CD4-positive, alpha-beta T cell (primary cell): Measurements from ENCODE around the gene CYP27A1. TPM values are rescaled to one million over a fixed set of nuclear protein-coding genes. Genes with fewer than 3 reads are reported as not detected.

Source experiments
- ATAC-seq: fragments of 200-7000 bp; cut with Tn5 transposase; one replicate; pipeline ENCODE4 v1.10.0; 2022; ENCODE audit warnings: mild to moderate bottlenecking; ENCODE audit not compliant: poor library complexity
- CTCF ChIA-PET: fragments of 350-600 bp; sonication (Branson Sonifier 250); formaldehyde crosslinking; loops from one replicate; lab custom pipeline; 2021; ENCODE audit warnings: antibody characterized with exemption, inconsistent platforms; lab: Charles Lee
- POLR2A ChIA-PET: fragments of 350-600 bp; sonication (Branson Sonifier 250); formaldehyde crosslinking; loops from one replicate; lab custom pipeline; 2021; ENCODE audit warnings: antibody characterized with exemption, inconsistent platforms; lab: Charles Lee
- DNase-seq, 14 experiments: peaks; one replicate each; pipeline ENCODE4 v3.0.0-alpha.2; 2013 to 2020; ENCODE audit warnings: mixed read lengths in 2 of 14
- H3K27ac ChIP-seq, 2 donors: one replicate each; pipeline versions ENCODE4 v1.5.1 to v1.7.0; 2013; ENCODE audit warnings: low read length in 2 of 2, low read depth in 1 of 2, mild to moderate bottlenecking in 1 of 2
- H3K27me3 ChIP-seq, 2 experiments: 1 replicate in 1 of 2; 2 replicates in 1 of 2; pipeline versions ENCODE4 v1.6.1 to v1.7.0; 2013; ENCODE audit warnings: low read length in 2 of 2, control low read depth in 1 of 2, mild to moderate bottlenecking in 1 of 2, moderate library complexity in 1 of 2; ENCODE audit not compliant: insufficient read depth in 2 of 2, control insufficient read depth in 1 of 2
- H3K36me3 ChIP-seq: one replicate; pipeline ENCODE4 v1.6.1; 2013; ENCODE audit warnings: low read length, control low read depth; ENCODE audit not compliant: insufficient read depth
- H3K4me1 ChIP-seq: one replicate; pipeline ENCODE4 v1.6.1; 2013; ENCODE audit warnings: low read length, control low read depth; ENCODE audit not compliant: insufficient read depth
- H3K4me3 ChIP-seq: one replicate; pipeline ENCODE4 v1.5.1; 2013; ENCODE audit warnings: mild to moderate bottlenecking, low read length, moderate library complexity
- H3K9me3 ChIP-seq, 2 experiments: 1 replicate in 1 of 2; 2 replicates in 1 of 2; pipeline versions ENCODE4 v1.6.1 to v1.7.0; 2013; ENCODE audit warnings: low read length in 2 of 2, mild to moderate bottlenecking in 2 of 2, control low read depth in 1 of 2, moderate library complexity in 1 of 2; ENCODE audit not compliant: control insufficient read depth in 1 of 2, insufficient read depth in 1 of 2
- H3K27ac Mint-ChIP-seq: one replicate; pipeline ENCODE4 v1.8.0; 2020; ENCODE audit warnings: mixed read lengths
- H3K27me3 Mint-ChIP-seq: one replicate; pipeline ENCODE4 v1.8.0; 2021; ENCODE audit warnings: mixed read lengths
- H3K36me3 Mint-ChIP-seq: one replicate; pipeline ENCODE4 v1.8.0; 2021; ENCODE audit warnings: low read depth, mixed read lengths
- H3K4me1 Mint-ChIP-seq: one replicate; pipeline ENCODE4 v1.8.0; 2021; ENCODE audit warnings: low read depth, mixed read lengths
- H3K4me3 Mint-ChIP-seq: one replicate; pipeline ENCODE4 v1.8.0; 2020; ENCODE audit warnings: mild to moderate bottlenecking, mixed read lengths
- H3K9me3 Mint-ChIP-seq: one replicate; pipeline ENCODE4 v1.8.0; 2020; ENCODE audit warnings: mixed read lengths
- CTCF ChIP-seq: fragments of 200-600 bp; IDR thresholded peaks from one replicate; pipeline ENCODE4 v1.8.0; 2022; ENCODE audit warnings: antibody characterized with exemption, mild to moderate bottlenecking
- intact Hi-C, 2 experiments: fragments of 100-400 bp; cut with DNase I in 1 of 2; cut with micrococcal nuclease in 1 of 2; formaldehyde crosslinking; loops; one replicate each; pipeline versions ENCODE4 v1.15.1 to v1.9.0; 2023 to 2025; cut with DNase I, micrococcal nuclease
- total RNA-seq, 174 experiments: library from RNA in 2 of 174; stranded (reverse) in 2 of 174; gene quantifications; one replicate each; pipeline ENCODE4 v1.2.3 and lab custom pipeline; 2021 to 2026

The CYP27A1 gene
- total RNA-seq, 2 experiments from 2014 or later, result 0.28 TPM; not detected in 1

GRCh38 chr2:218746470-218746795 lies 35.5 kb upstream of the CYP27A1 start:
- ATAC-seq, result no peak
- Histone ChIP-seq H3K27me3 (no peaks in the 10 kb centered on the region), H3K4me1 (peaks cover 4% of the 10 kb centered on the region), H3K27ac (no peak overlapping the region), H3K9me3 (no peaks in the 10 kb centered on the region), H3K4me3 (no peak overlapping the region), H3K36me3 (peaks cover 48% of the 10 kb centered on the region)
- no peak for TF ChIP-seq CTCF
- DNase-seq, result no peak
- ChIA-PET POLR2A (no interaction called here), CTCF (no interaction called here)
- intact Hi-C loops, result no loop called here
- no peak overlapping the region for H3K27ac Mint-ChIP-seq
- H3K27me3 Mint-ChIP-seq, result no peaks in the 10 kb centered on the region
- H3K4me1 Mint-ChIP-seq, result no peaks in the 10 kb centered on the region
- peaks cover 89% of the 10 kb centered on the region for H3K36me3 Mint-ChIP-seq
- no peaks in the 10 kb centered on the region for H3K9me3 Mint-ChIP-seq
- no peak overlapping the region for H3K4me3 Mint-ChIP-seq

- Histone ChIP-seq H3K4me1 (peaks cover 4% of the 10 kb centered on the region), H3K4me3 (no peak overlapping the region), H3K9me3 (no peaks in the 10 kb centered on the region), H3K27ac (no peak overlapping the region), H3K36me3 (peaks cover 51% of the 10 kb centered on the region), H3K27me3 (no peaks in the 10 kb centered on the region)
- intact Hi-C loops, result no loop called here
- ATAC-seq (no peak), DNase-seq (no peak)
- peaks cover 90% of the 10 kb centered on the region for H3K36me3 Mint-ChIP-seq
- H3K27me3 Mint-ChIP-seq, result no peaks in the 10 kb centered on the region
- POLR2A ChIA-PET, result no interaction called here
- H3K4me3 Mint-ChIP-seq, result no peak overlapping the region
- CTCF ChIA-PET, result no interaction called here
- H3K27ac Mint-ChIP-seq, result no peak overlapping the region
- no peaks in the 10 kb centered on the region for H3K9me3 Mint-ChIP-seq
- TF ChIP-seq CTCF, result no peak
- no peaks in the 10 kb centered on the region for H3K4me1 Mint-ChIP-seq
These were observed 35.0 kb upstream of the CYP27A1 start for GRCh38 chr2:218746960-218747359.

GRCh38 chr2:218748741-218749441 lies 33.1 kb upstream of the CYP27A1 start:
- H3K4me1 Mint-ChIP-seq, result no peaks in the 10 kb centered on the region
- no peak overlapping the region for H3K27ac Mint-ChIP-seq
- H3K27me3 Mint-ChIP-seq, result no peaks in the 10 kb centered on the region
- CTCF ChIA-PET, result no interaction called here
- Histone ChIP-seq H3K9me3 (no peaks in the 10 kb centered on the region), H3K27me3 (no peaks in the 10 kb centered on the region), H3K4me3 (no peak overlapping the region), H3K27ac (no peak overlapping the region), H3K4me1 (peaks cover 4% of the 10 kb centered on the region), H3K36me3 (peaks cover 64% of the 10 kb centered on the region)
- DNase-seq (no peak), ATAC-seq (no peak)
- TF ChIP-seq CTCF, result no peak
- H3K9me3 Mint-ChIP-seq, result no peaks in the 10 kb centered on the region
- intact Hi-C loops, result no loop called here
- H3K36me3 Mint-ChIP-seq, result peaks cover 95% of the 10 kb centered on the region
- POLR2A ChIA-PET, result no interaction called here
- H3K4me3 Mint-ChIP-seq, result no peak overlapping the region
